GM18858 (cell line): Measurements from ENCODE around the gene FBLIM1.

Experiments
- ATAC-seq: cut with Tn5 transposase; IDR thresholded peaks from one replicate; pipeline ENCODE4 v1.9.1; 2021; ENCODE audit not compliant: unreplicated experiment

The FBLIM1 gene

GRCh38 chr1:15747378-15747777 lies 11.2 kb upstream of the FBLIM1 start:
- ATAC-seq = no peak

GRCh38 chr1:15748264-15748663 lies 10.3 kb upstream of the FBLIM1 start:
- no peak for ATAC-seq

GRCh38 chr1:15748690-15749398 lies 9.8 kb upstream of the FBLIM1 start:
- no peak for ATAC-seq

- ATAC-seq = no peak
Observed at GRCh38 chr1:15749399-15750291, 8.9 kb upstream of the FBLIM1 start.

GRCh38 chr1:15750924-15751323 lies 7.7 kb upstream of the FBLIM1 start:
- no peak for ATAC-seq

GRCh38 chr1:15751717-15752116 lies 6.9 kb upstream of the FBLIM1 start:
- ATAC-seq = no peak

- ATAC-seq = no peak
Observed at GRCh38 chr1:15753776-15754175, 4.8 kb upstream of the FBLIM1 start.

GRCh38 chr1:15755021-15755645 lies 3.5 kb upstream of the FBLIM1 start:
- no peak for ATAC-seq

GRCh38 chr1:15755646-15756040 lies 3.0 kb upstream of the FBLIM1 start:
- ATAC-seq = no peak

- no peak for ATAC-seq
Observed at GRCh38 chr1:15756143-15757015, 2.2 kb upstream of the FBLIM1 start.

GRCh38 chr1:15757016-15757543 lies 1.5 kb upstream of the FBLIM1 start:
- no peak for ATAC-seq

- no peak for ATAC-seq
Observed at GRCh38 chr1:15757575-15758342, 836 bp upstream of the FBLIM1 start.

- no peak for ATAC-seq
Observed at GRCh38 chr1:15758953-15759661, 512 bp downstream of the FBLIM1 start.

- ATAC-seq = no peak
Observed at GRCh38 chr1:15760520-15761211, 2.1 kb downstream of the FBLIM1 start.

GRCh38 chr1:15761366-15762128 lies 3.0 kb downstream of the FBLIM1 start:
- no peak for ATAC-seq

- ATAC-seq = no peak
Observed at GRCh38 chr1:15762546-15762945, 4.0 kb downstream of the FBLIM1 start.

- ATAC-seq = no peak
Observed at GRCh38 chr1:15764269-15764764, 5.7 kb downstream of the FBLIM1 start.

- no peak for ATAC-seq
Observed at GRCh38 chr1:15764890-15765289, 6.3 kb downstream of the FBLIM1 start.
